H1 (cell line): Measurements from ENCODE around the gene BBS9. TPM values are rescaled to one million over a fixed set of nuclear protein-coding genes. Genes with fewer than 3 reads are reported as not detected.

Source experiments
- CHD7 ChIP-seq: fragments of 300-600 bp; sonication (generic); IDR thresholded peaks from 2 replicates; pipeline ENCODE4 v1.7.1; 2012; ENCODE audit warnings: low read length, moderate library complexity, mild to moderate bottlenecking, inconsistent platforms; ENCODE audit not compliant: insufficient replicate concordance
- polyA plus RNA-seq, 7 experiments: library from polyadenylated mRNA; depleted of rRNA in 3 of 7; stranded (reverse) in 5 of 7; unstranded in 2 of 7; fragments of >200 nt in 5 of 7; fragments of 200-250 nt in 2 of 7; gene quantifications; 1 replicate in 5 of 7; 2 replicates in 1 of 7; 4 replicates in 1 of 7; pipeline versions ENCODE4 v1.2.1 to v1.2.3, GENCODE V29; 2011 to 2013; ENCODE audit warnings: missing spikeins in 2 of 7, mixed read lengths in 2 of 7
- total RNA-seq: library from RNA; stranded (reverse); fragmentation: NEBNext Ultra II Directional; extraction: Animal tissue kit (Norgen Biotek cat#: 25700); gene quantifications from 2 replicates; pipeline ENCODE4 v1.2.1, GENCODE V29; 2021

BBS9 gene
- total and polyA plus RNA-seq, 2 of the 8 experiments (the other 6 are each of a cell fraction or from before 2014, with no cell fraction given): 22.3 to 37.0 TPM

DNA sequence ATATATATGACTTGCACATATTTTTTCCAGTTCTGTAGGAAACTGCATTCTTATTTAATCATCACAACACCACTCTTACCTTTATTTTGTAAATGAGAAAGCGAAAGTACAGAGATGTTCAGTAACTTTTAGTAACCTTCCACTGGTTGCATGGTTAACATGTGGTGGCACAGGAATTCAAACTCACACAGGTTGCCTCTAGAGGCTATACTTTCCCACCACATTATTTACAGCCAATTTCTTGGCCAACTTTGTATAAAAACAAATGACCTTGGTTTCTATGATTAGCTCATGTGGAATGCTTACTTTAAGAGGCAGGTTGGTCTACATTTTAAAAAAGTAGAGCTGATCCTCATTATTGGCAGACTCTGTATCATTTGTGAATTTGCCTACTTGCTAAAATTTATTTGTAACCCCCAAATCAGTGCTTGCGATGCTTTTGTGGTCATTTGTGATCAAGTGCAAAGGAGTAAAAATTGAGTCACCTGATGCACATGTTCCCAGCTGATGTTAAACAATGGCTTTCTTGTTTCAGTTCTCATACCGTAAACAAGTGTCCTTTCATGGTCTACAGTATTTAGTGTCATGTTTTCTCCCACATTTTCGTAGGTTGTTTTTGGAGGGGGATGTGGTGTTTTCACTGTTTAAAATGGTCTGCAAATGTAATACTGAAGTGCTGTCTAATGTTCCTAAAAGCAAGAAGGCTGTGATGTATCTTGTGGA is 14.8 kb downstream of the BBS9 start (continued):
- no peak for TF ChIP-seq CHD7
